ENCODE data around the gene MAP2K5.

The MAP2K5 gene

GRCh38 chr15:67542420-67543347, at the start of gene MAP2K5:
TSS of gene MAP2K5 (plus strand) at chr15:67542703. CDS start at chr15:67543336, 633 bp downstream.
- H3K27ac Mint-ChIP-seq = peak within 1 kb of the TSS; percentile 94
- peaks cover 33% of the 10 kb centered on the region for H3K36me3 Mint-ChIP-seq (ENCODE audit: low read depth)
- H3K4me3 Mint-ChIP-seq = peak within 1 kb of the TSS; percentile 92
- H3K27me3 Mint-ChIP-seq = no peaks in the 10 kb centered on the region
- peaks cover 58% of the 10 kb centered on the region for H3K4me1 Mint-ChIP-seq (ENCODE audit: low read depth)
- H3K9me3 Mint-ChIP-seq = no peaks in the 10 kb centered on the region
- DNase-seq = peak; percentile 90

- H3K27me3 Mint-ChIP-seq = no peaks in the 10 kb centered on the region
- no peak overlapping the region for H3K4me3 Mint-ChIP-seq
Observed at GRCh38 chr15:67495585-67495984, 46.9 kb upstream of the MAP2K5 start.

GRCh38 chr15:67501177-67501835, 41.2 kb upstream of the MAP2K5 start:
- no peak overlapping the region for H3K4me3 Mint-ChIP-seq
- H3K36me3 Mint-ChIP-seq (ENCODE audit: low read depth) = no peaks in the 10 kb centered on the region
- DNase-seq = no peak
- H3K27ac Mint-ChIP-seq = no peak overlapping the region
- H3K9me3 Mint-ChIP-seq = no peaks in the 10 kb centered on the region
- no peaks in the 10 kb centered on the region for H3K4me1 Mint-ChIP-seq (ENCODE audit: low read depth)
- H3K27me3 Mint-ChIP-seq = no peaks in the 10 kb centered on the region

More at GRCh38 chr15:67495585-67495984, 46.9 kb upstream of the MAP2K5 start:
- H3K9me3 Mint-ChIP-seq = no peaks in the 10 kb centered on the region
- H3K27ac Mint-ChIP-seq = no peak overlapping the region
- H3K36me3 Mint-ChIP-seq (ENCODE audit: low read depth) = no peaks in the 10 kb centered on the region
- H3K4me1 Mint-ChIP-seq (ENCODE audit: low read depth) = peaks cover 3% of the 10 kb centered on the region
- no peak for DNase-seq

GRCh38 chr15:67501836-67502461, 40.6 kb upstream of the MAP2K5 start:
- Mint-ChIP-seq H3K36me3 (ENCODE audit: low read depth) (no peaks in the 10 kb centered on the region), H3K27me3 (no peaks in the 10 kb centered on the region), H3K9me3 (no peaks in the 10 kb centered on the region), H3K27ac (no peak overlapping the region), H3K4me3 (no peak overlapping the region), H3K4me1 (ENCODE audit: low read depth) (no peaks in the 10 kb centered on the region)
- no peak for DNase-seq

GRCh38 chr15:67504056-67504455, 38.4 kb upstream of the MAP2K5 start:
- no peaks in the 10 kb centered on the region for H3K9me3 Mint-ChIP-seq
- peaks cover 8% of the 10 kb centered on the region for H3K36me3 Mint-ChIP-seq (ENCODE audit: low read depth)
- H3K4me3 Mint-ChIP-seq = no peak overlapping the region
- DNase-seq = no peak
- no peaks in the 10 kb centered on the region for H3K4me1 Mint-ChIP-seq (ENCODE audit: low read depth)
- H3K27ac Mint-ChIP-seq = no peak overlapping the region
- no peaks in the 10 kb centered on the region for H3K27me3 Mint-ChIP-seq

- H3K27ac Mint-ChIP-seq = no peak overlapping the region
- no peaks in the 10 kb centered on the region for H3K27me3 Mint-ChIP-seq
Observed at GRCh38 chr15:67504796-67505195, 37.7 kb upstream of the MAP2K5 start.

GRCh38 chr15:67505675-67506572, 36.6 kb upstream of the MAP2K5 start:
- Mint-ChIP-seq H3K4me1 (ENCODE audit: low read depth) (no peaks in the 10 kb centered on the region), H3K27ac (no peak overlapping the region), H3K36me3 (ENCODE audit: low read depth) (peaks cover 15% of the 10 kb centered on the region), H3K4me3 (no peak overlapping the region), H3K9me3 (no peaks in the 10 kb centered on the region), H3K27me3 (no peaks in the 10 kb centered on the region)
- DNase-seq = no peak

More at GRCh38 chr15:67504796-67505195, 37.7 kb upstream of the MAP2K5 start:
- H3K36me3 Mint-ChIP-seq (ENCODE audit: low read depth) = peaks cover 8% of the 10 kb centered on the region
- no peaks in the 10 kb centered on the region for H3K9me3 Mint-ChIP-seq
- no peak overlapping the region for H3K4me3 Mint-ChIP-seq
- H3K4me1 Mint-ChIP-seq (ENCODE audit: low read depth) = no peaks in the 10 kb centered on the region
- no peak for DNase-seq

- Mint-ChIP-seq H3K4me1 (ENCODE audit: low read depth) (peaks cover 4% of the 10 kb centered on the region), H3K9me3 (no peaks in the 10 kb centered on the region), H3K27me3 (no peaks in the 10 kb centered on the region), H3K4me3 (no peak overlapping the region), H3K27ac (no peak overlapping the region), H3K36me3 (ENCODE audit: low read depth) (peaks cover 20% of the 10 kb centered on the region)
- no peak for DNase-seq
Observed at GRCh38 chr15:67506775-67507747, 35.4 kb upstream of the MAP2K5 start.

GRCh38 chr15:67508407-67508806, 34.1 kb upstream of the MAP2K5 start:
- Mint-ChIP-seq H3K4me1 (ENCODE audit: low read depth) (peaks cover 4% of the 10 kb centered on the region), H3K9me3 (no peaks in the 10 kb centered on the region), H3K4me3 (no peak overlapping the region), H3K27me3 (no peaks in the 10 kb centered on the region), H3K27ac (no peak overlapping the region), H3K36me3 (ENCODE audit: low read depth) (peaks cover 34% of the 10 kb centered on the region)
- DNase-seq = no peak

GRCh38 chr15:67509918-67510317, 32.6 kb upstream of the MAP2K5 start:
- Mint-ChIP-seq H3K27ac (no peak overlapping the region), H3K4me3 (no peak overlapping the region), H3K4me1 (ENCODE audit: low read depth) (peaks cover 4% of the 10 kb centered on the region), H3K27me3 (no peaks in the 10 kb centered on the region), H3K36me3 (ENCODE audit: low read depth) (peaks cover 47% of the 10 kb centered on the region), H3K9me3 (no peaks in the 10 kb centered on the region)
- DNase-seq = no peak

- no peaks in the 10 kb centered on the region for H3K27me3 Mint-ChIP-seq
- no peak for DNase-seq
- H3K36me3 Mint-ChIP-seq (ENCODE audit: low read depth) = peaks cover 52% of the 10 kb centered on the region
Observed at GRCh38 chr15:67510597-67511190, 31.8 kb upstream of the MAP2K5 start.

GRCh38 chr15:67511606-67512005, 30.9 kb upstream of the MAP2K5 start:
- H3K36me3 Mint-ChIP-seq (ENCODE audit: low read depth) = peaks cover 52% of the 10 kb centered on the region
- DNase-seq = no peak
- no peaks in the 10 kb centered on the region for H3K9me3 Mint-ChIP-seq
- H3K4me1 Mint-ChIP-seq (ENCODE audit: low read depth) = peaks cover 4% of the 10 kb centered on the region
- no peak overlapping the region for H3K27ac Mint-ChIP-seq
- H3K4me3 Mint-ChIP-seq = no peak overlapping the region
- no peaks in the 10 kb centered on the region for H3K27me3 Mint-ChIP-seq

More at GRCh38 chr15:67510597-67511190, 31.8 kb upstream of the MAP2K5 start:
- no peak overlapping the region for H3K27ac Mint-ChIP-seq
- peaks cover 4% of the 10 kb centered on the region for H3K4me1 Mint-ChIP-seq (ENCODE audit: low read depth)
- no peak overlapping the region for H3K4me3 Mint-ChIP-seq
- H3K9me3 Mint-ChIP-seq = no peaks in the 10 kb centered on the region

- peaks cover 4% of the 10 kb centered on the region for H3K4me1 Mint-ChIP-seq (ENCODE audit: low read depth)
- no peak overlapping the region for H3K4me3 Mint-ChIP-seq
- no peaks in the 10 kb centered on the region for H3K27me3 Mint-ChIP-seq
- H3K27ac Mint-ChIP-seq = no peak overlapping the region
- no peaks in the 10 kb centered on the region for H3K9me3 Mint-ChIP-seq
- H3K36me3 Mint-ChIP-seq (ENCODE audit: low read depth) = peaks cover 58% of the 10 kb centered on the region
- no peak for DNase-seq
Observed at GRCh38 chr15:67512140-67512539, 30.4 kb upstream of the MAP2K5 start.

Data from activated T-cell treated with anti-CD3 and anti-CD28 coated beads, Interleukin-2, amount 50 U/mL, for 24 hours (primary cell).